Neural cell (in vitro differentiated cells): Measurements from ENCODE around the gene TGFA. TPM values are rescaled to one million over a fixed set of nuclear protein-coding genes. Genes with fewer than 3 reads are reported as not detected.

ENCODE experiments used
- H2AFZ ChIP-seq: fragments of 200-600, 300-800 bp; sonication (generic), shearing (Covaris generic); 2 replicates; pipeline ENCODE4 v1.6.0; 2014; ENCODE audit warnings: low read depth, mild to moderate bottlenecking, antibody characterized with exemption, low read length, moderate library complexity
- H3F3A ChIP-seq: fragments of 200-600 bp; shearing (Covaris generic); 2 replicates; pipeline ENCODE4 v1.6.1; 2016; ENCODE audit warnings: mild to moderate bottlenecking, moderate library complexity, mixed read lengths, antibody characterized with exemption, low read length; ENCODE audit not compliant: insufficient read depth, poor library complexity, severe bottlenecking
- H3K27ac ChIP-seq: fragments of 200-600, 300-800 bp; sonication (generic), shearing (Covaris generic); 2 replicates; pipeline ENCODE4 v1.5.1; 2014; ENCODE audit warnings: mild to moderate bottlenecking, low read length, moderate library complexity
- H3K27me3 ChIP-seq: fragments of 300-800, 200-600 bp; sonication (generic), shearing (Covaris generic); 2 replicates; pipeline ENCODE4 v1.6.0; 2014; ENCODE audit warnings: mild to moderate bottlenecking, low read depth, low read length, moderate library complexity; ENCODE audit not compliant: insufficient read depth
- H3K36me3 ChIP-seq: fragments of 300-800, 200-600 bp; sonication (generic), shearing (Covaris generic); 2 replicates; pipeline ENCODE4 v1.5.1; 2014; ENCODE audit warnings: mild to moderate bottlenecking, antibody characterized with exemption, low read length, moderate library complexity; ENCODE audit not compliant: insufficient read depth
- H3K4me2 ChIP-seq: fragments of 300-800, 200-600 bp; sonication (generic), shearing (Covaris generic); 2 replicates; pipeline ENCODE4 v1.6.0; 2014; ENCODE audit warnings: mild to moderate bottlenecking, low read length
- H3K4me3 ChIP-seq: fragments of 300-800, 200-600 bp; sonication (generic), shearing (Covaris generic); 2 replicates; pipeline ENCODE4 v1.5.1; 2014; ENCODE audit warnings: mild to moderate bottlenecking, low read length, moderate library complexity
- H3K79me2 ChIP-seq: fragments of 200-600 bp; shearing (Covaris generic); replicated peaks from 2 replicates; pipeline ENCODE4 v1.6.0; 2014; ENCODE audit warnings: mild to moderate bottlenecking, low read length, moderate library complexity; ENCODE audit not compliant: insufficient read depth
- H3K9ac ChIP-seq: fragments of 300-800, 200-600 bp; sonication (generic), shearing (Covaris generic); 2 replicates; pipeline ENCODE4 v1.6.1; 2016; ENCODE audit warnings: mild to moderate bottlenecking, low read length, mixed read lengths
- H3K9me2 ChIP-seq: fragments of 200-600 bp; shearing (Covaris generic); 2 replicates; pipeline ENCODE4 v1.6.1; 2016; ENCODE audit warnings: mild to moderate bottlenecking, low read length, mixed read lengths; ENCODE audit not compliant: insufficient read depth
- H3K9me3 ChIP-seq: fragments of 200-600, 300-800 bp; sonication (generic), shearing (Covaris generic); 2 replicates; pipeline ENCODE4 v1.6.1; 2016; ENCODE audit warnings: mild to moderate bottlenecking, mixed run types, low read length, moderate library complexity, mixed read lengths
- H4K20me1 ChIP-seq: fragments of 200-600 bp; shearing (Covaris generic); 2 replicates; pipeline ENCODE4 v1.6.1; 2016; ENCODE audit warnings: mild to moderate bottlenecking, mixed run types; ENCODE audit not compliant: insufficient read depth
- EP300 ChIP-seq: fragments of 450-650 bp; conservative IDR thresholded peaks from 2 replicates; pipeline ENCODE4 v1.6.1; 2014; ENCODE audit warnings: antibody characterized with exemption, mild to moderate bottlenecking, moderate library complexity; ENCODE audit not compliant: poor library complexity, severe bottlenecking
- EZH2 ChIP-seq: fragments of 200-600, 300-800 bp; shearing (Covaris generic), sonication (generic); IDR thresholded peaks from 2 replicates; pipeline ENCODE4 v1.6.1; 2014; ENCODE audit warnings: antibody characterized with exemption, low read length, borderline replicate concordance, mild to moderate bottlenecking; ENCODE audit not compliant: insufficient read depth, poor library complexity, severe bottlenecking
- MXI1 ChIP-seq: fragments of 450-650 bp; conservative IDR thresholded peaks from 2 replicates; pipeline ENCODE4 v1.6.1; 2014; ENCODE audit warnings: antibody characterized with exemption, mild to moderate bottlenecking; ENCODE audit not compliant: poor library complexity, severe bottlenecking
- POLR2AphosphoS5 ChIP-seq: IDR thresholded peaks from 2 replicates; pipeline ENCODE4 v1.6.1; 2012
- RAD21 ChIP-seq: fragments of 450-650 bp; conservative IDR thresholded peaks from 2 replicates; pipeline ENCODE4 v1.6.1; 2014; ENCODE audit warnings: antibody characterized with exemption, mild to moderate bottlenecking, moderate library complexity
- SMC3 ChIP-seq: fragments of 450-650 bp; conservative IDR thresholded peaks from 2 replicates; pipeline ENCODE4 v1.6.1; 2014; ENCODE audit warnings: antibody characterized with exemption, mild to moderate bottlenecking, moderate library complexity; ENCODE audit not compliant: poor library complexity
- TAF1 ChIP-seq: IDR thresholded peaks from 2 replicates; pipeline ENCODE4 v1.6.1; 2012; ENCODE audit warnings: low read depth
- polyA plus RNA-seq: library from polyadenylated mRNA; depleted of rRNA; stranded (reverse); fragments of >200 nt; gene quantifications from 2 replicates; pipeline ENCODE4 v1.2.3, GENCODE V29; 2014
- TF ChIP-seq, protein P1 (sequence below): IDR thresholded peaks from 2 replicates; pipeline ENCODE4 v1.6.1; 2012; ENCODE audit warnings: borderline replicate concordance
- TF ChIP-seq, protein P2 (sequence below): fragments of 450-650 bp; IDR thresholded peaks from 2 replicates; pipeline ENCODE4 v1.5.1; 2014; ENCODE audit warnings: antibody characterized with exemption, mild to moderate bottlenecking, moderate library complexity; ENCODE audit not compliant: poor library complexity, severe bottlenecking

The TGFA gene
- polyA plus RNA-seq, 1 donor from 2014 or later = 0.85 TPM

DNA sequence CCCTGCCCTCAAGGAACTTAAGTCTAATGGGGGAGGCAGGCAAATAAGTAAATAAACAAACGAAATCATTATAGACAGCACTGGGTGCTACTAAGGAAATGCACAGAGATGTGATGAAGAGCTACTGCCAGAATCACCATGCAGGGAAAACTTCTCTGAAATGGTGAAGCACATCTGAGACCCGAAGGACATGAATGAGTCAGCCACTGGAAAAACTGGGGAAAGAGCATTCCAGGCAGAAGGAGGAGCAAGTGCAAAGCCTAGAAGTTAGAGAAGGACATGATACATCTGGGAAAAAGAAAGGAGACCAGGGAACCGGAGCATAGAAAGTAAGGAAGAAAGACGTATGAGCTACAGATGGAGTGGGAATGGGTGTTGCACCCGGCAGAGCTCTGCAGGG is 56.8 kb downstream of the TGFA start:
- Histone ChIP-seq H3K9me2 (no peaks in the 10 kb centered on the region), H3K36me3 (no peaks in the 10 kb centered on the region)

DNA sequence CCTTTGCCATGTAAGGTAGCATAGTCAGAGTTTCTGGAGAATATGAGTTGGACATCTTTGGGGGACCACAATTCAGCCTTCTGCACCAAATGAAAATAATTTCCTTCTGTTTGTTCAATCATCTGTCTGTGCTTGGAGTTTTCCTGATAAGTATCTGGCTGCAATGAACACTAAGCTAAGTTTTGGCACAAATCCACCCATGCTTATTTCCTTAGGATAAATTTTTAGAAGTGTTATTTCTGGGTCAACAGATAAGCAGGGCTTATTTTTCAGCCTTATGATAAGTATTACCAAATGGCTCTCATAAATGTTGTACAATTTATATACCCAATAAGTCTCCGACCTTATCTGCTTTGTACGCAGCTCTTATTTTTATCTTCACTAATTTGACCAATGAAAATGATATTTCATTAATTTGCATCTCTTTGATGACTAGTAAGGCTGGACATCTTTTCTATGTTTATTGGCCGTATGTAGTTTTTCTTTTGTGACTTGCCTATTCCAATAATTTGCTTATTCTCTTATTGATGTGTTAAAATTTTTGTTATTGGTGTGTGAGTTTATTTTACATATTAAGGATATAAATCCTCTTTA is 59.2 kb downstream of the TGFA start:
- Histone ChIP-seq H3K79me2 (no peaks in the 10 kb centered on the region), H3F3A (no peaks in the 10 kb centered on the region), H4K20me1 (no peaks in the 10 kb centered on the region), H3K36me3 (no peaks in the 10 kb centered on the region), H3K4me2 (no peak overlapping the region), H3K9me3 (no peaks in the 10 kb centered on the region), H3K4me3 (no peak overlapping the region), H3K27ac (no peak overlapping the region), H3K9ac (no peak overlapping the region), H3K9me2 (no peaks in the 10 kb centered on the region), H3K27me3 (no peaks in the 10 kb centered on the region), H2AFZ (no peak overlapping the region)
- TF ChIP-seq, protein P1, sequence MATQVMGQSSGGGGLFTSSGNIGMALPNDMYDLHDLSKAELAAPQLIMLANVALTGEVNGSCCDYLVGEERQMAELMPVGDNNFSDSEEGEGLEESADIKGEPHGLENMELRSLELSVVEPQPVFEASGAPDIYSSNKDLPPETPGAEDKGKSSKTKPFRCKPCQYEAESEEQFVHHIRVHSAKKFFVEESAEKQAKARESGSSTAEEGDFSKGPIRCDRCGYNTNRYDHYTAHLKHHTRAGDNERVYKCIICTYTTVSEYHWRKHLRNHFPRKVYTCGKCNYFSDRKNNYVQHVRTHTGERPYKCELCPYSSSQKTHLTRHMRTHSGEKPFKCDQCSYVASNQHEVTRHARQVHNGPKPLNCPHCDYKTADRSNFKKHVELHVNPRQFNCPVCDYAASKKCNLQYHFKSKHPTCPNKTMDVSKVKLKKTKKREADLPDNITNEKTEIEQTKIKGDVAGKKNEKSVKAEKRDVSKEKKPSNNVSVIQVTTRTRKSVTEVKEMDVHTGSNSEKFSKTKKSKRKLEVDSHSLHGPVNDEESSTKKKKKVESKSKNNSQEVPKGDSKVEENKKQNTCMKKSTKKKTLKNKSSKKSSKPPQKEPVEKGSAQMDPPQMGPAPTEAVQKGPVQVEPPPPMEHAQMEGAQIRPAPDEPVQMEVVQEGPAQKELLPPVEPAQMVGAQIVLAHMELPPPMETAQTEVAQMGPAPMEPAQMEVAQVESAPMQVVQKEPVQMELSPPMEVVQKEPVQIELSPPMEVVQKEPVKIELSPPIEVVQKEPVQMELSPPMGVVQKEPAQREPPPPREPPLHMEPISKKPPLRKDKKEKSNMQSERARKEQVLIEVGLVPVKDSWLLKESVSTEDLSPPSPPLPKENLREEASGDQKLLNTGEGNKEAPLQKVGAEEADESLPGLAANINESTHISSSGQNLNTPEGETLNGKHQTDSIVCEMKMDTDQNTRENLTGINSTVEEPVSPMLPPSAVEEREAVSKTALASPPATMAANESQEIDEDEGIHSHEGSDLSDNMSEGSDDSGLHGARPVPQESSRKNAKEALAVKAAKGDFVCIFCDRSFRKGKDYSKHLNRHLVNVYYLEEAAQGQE = no peak
- TF ChIP-seq SMC3 (no peak), RAD21 (no peak), EZH2 (no peak), POLR2AphosphoS5 (no peak), MXI1 (no peak), TAF1 (no peak), EP300 (no peak)
- TF ChIP-seq, protein P2, sequence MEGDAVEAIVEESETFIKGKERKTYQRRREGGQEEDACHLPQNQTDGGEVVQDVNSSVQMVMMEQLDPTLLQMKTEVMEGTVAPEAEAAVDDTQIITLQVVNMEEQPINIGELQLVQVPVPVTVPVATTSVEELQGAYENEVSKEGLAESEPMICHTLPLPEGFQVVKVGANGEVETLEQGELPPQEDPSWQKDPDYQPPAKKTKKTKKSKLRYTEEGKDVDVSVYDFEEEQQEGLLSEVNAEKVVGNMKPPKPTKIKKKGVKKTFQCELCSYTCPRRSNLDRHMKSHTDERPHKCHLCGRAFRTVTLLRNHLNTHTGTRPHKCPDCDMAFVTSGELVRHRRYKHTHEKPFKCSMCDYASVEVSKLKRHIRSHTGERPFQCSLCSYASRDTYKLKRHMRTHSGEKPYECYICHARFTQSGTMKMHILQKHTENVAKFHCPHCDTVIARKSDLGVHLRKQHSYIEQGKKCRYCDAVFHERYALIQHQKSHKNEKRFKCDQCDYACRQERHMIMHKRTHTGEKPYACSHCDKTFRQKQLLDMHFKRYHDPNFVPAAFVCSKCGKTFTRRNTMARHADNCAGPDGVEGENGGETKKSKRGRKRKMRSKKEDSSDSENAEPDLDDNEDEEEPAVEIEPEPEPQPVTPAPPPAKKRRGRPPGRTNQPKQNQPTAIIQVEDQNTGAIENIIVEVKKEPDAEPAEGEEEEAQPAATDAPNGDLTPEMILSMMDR = no peak

More for the DNA sequence above, 56.8 kb downstream of the TGFA start:
- Histone ChIP-seq H3K79me2 (no peaks in the 10 kb centered on the region), H3K9me3 (no peaks in the 10 kb centered on the region), H3F3A (no peaks in the 10 kb centered on the region), H3K4me2 (no peak overlapping the region), H2AFZ (no peak overlapping the region), H4K20me1 (no peaks in the 10 kb centered on the region), H3K4me3 (no peak overlapping the region), H3K9ac (no peak overlapping the region), H3K27ac (no peak overlapping the region), H3K27me3 (no peaks in the 10 kb centered on the region)
- TF ChIP-seq MXI1 (no peak), EP300 (no peak), TAF1 (no peak), SMC3 (no peak), EZH2 (no peak), RAD21 (no peak), POLR2AphosphoS5 (no peak)
- TF ChIP-seq, protein P1 = no peak
- TF ChIP-seq, protein P2 = no peak
